RWPE2 (cell line): ENCODE measurements around the gene DEFB108B.
"Not testable (repeated sequence)": the region's sequence is repeated elsewhere in the genome, so short reads cannot be mapped to it uniquely, and the experiment has no call there.

ENCODE experiments used
- ATAC-seq: fragments of 200-7000 bp; cut with Tn5 transposase; 3 replicates; pipeline ENCODE4 v1.9.1; 2021; ENCODE audit warnings: low read depth
- DNase-seq: peaks from one replicate; pipeline ENCODE4 v3.0.0-alpha.2; 2020; ENCODE audit warnings: low spot score
- H3K27ac ChIP-seq: fragments of 450-650 bp; 2 replicates; pipeline ENCODE4 v1.5.1; 2017; ENCODE audit warnings: mild to moderate bottlenecking; ENCODE audit not compliant: poor library complexity, severe bottlenecking
- H3K27me3 ChIP-seq: fragments of 250-450 bp; sonication (Bioruptor Pico); 2 replicates; pipeline ENCODE4 v1.5.1; 2021; ENCODE audit warnings: mild to moderate bottlenecking, moderate library complexity; ENCODE audit not compliant: insufficient read depth, poor library complexity, severe bottlenecking
- H3K36me3 ChIP-seq: fragments of 250-450 bp; sonication (Bioruptor Pico); 2 replicates; pipeline ENCODE4 v1.5.1; 2020; ENCODE audit warnings: low read depth, mild to moderate bottlenecking, moderate library complexity
- H3K4me1 ChIP-seq: fragments of 250-450 bp; sonication (Bioruptor Pico); 2 replicates; pipeline ENCODE4 v1.5.1; 2021; ENCODE audit warnings: mild to moderate bottlenecking, moderate library complexity; ENCODE audit not compliant: insufficient read depth, poor library complexity, severe bottlenecking
- H3K4me3 ChIP-seq: fragments of 250-450 bp; sonication (Bioruptor Pico); 2 replicates; pipeline ENCODE4 v1.5.1; 2021; ENCODE audit warnings: mild to moderate bottlenecking, moderate library complexity; ENCODE audit not compliant: severe bottlenecking
- H3K9me3 ChIP-seq: fragments of 250-450 bp; sonication (Bioruptor Pico); 2 replicates; pipeline ENCODE4 v1.5.1; 2021; ENCODE audit warnings: mild to moderate bottlenecking, moderate library complexity; ENCODE audit not compliant: severe bottlenecking
- CTCF ChIP-seq: fragments of 450-650 bp; IDR thresholded peaks from one replicate; pipeline ENCODE4 v1.5.1; 2017; ENCODE audit warnings: mild to moderate bottlenecking, moderate library complexity; ENCODE audit not compliant: poor library complexity, severe bottlenecking

Gene DEFB108B

DNA sequence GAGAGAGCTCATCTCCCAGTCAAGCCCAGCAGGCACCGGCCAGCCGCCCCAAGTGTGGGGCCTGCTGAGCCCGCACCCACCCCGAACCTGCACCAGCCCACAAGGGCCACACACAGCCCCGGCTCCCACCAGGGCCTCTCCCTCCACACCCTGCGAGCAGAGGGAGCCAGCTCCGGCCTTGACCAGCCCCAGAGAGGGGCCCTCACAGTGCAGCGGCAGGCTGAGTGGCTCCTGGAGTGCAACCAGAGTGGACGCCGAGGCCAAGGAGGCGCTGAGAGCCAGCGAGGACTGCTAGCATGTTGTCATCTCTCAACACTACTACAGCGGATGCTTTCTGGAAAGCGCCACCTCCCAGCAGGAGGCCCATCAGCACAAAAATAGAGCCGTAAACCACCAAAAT lies 10.9 kb downstream of the DEFB108B start:
- DNase-seq, result no peak
- ATAC-seq, result no peak
- H3K4me3 ChIP-seq, result no peak overlapping the region
- H3K9me3 ChIP-seq, result no peaks in the 10 kb centered on the region
- no peaks in the 10 kb centered on the region for H3K4me1 ChIP-seq
- no peaks in the 10 kb centered on the region for H3K36me3 ChIP-seq
- H3K27ac ChIP-seq, result no peak overlapping the region
- TF ChIP-seq CTCF, result no peak
- H3K27me3 ChIP-seq, result no peaks in the 10 kb centered on the region

GRCh38 chr11:71853895-71854294 lies 20.9 kb downstream of the DEFB108B start:
- not testable (repeated sequence) for H3K9me3 ChIP-seq, ATAC-seq, H3K36me3 ChIP-seq, H3K27me3 ChIP-seq, H3K4me1 ChIP-seq, DNase-seq, H3K27ac ChIP-seq, H3K4me3 ChIP-seq

GRCh38 chr11:71855880-71856279 lies 22.9 kb downstream of the DEFB108B start:
- not testable (repeated sequence) for H3K36me3 ChIP-seq, DNase-seq, ATAC-seq, H3K4me1 ChIP-seq, H3K9me3 ChIP-seq, H3K27me3 ChIP-seq, H3K27ac ChIP-seq, H3K4me3 ChIP-seq

DNA sequence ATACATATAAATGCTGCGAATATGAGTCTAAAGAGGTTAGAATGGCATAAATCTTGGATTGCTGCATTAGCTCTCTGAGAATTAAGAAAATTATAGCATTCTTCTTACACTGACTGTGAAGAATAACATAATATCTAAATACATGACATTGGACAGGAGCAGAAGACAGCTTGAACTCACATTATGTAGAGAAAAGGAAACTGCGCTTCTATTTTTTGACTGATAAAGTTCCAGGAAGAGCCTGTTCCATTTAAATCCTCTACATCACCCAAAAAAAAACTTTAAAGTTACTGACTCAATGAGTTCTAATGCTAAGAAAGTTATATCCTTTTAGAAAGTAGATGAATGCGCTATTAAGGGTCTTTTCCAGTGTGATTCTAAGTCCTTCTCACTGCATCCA lies 27.8 kb downstream of the DEFB108B start:
- H3K27me3 ChIP-seq, H3K9me3 ChIP-seq, H3K4me1 ChIP-seq, H3K36me3 ChIP-seq, H3K4me3 ChIP-seq, ATAC-seq, H3K27ac ChIP-seq, DNase-seq: not testable (repeated sequence)

DNA sequence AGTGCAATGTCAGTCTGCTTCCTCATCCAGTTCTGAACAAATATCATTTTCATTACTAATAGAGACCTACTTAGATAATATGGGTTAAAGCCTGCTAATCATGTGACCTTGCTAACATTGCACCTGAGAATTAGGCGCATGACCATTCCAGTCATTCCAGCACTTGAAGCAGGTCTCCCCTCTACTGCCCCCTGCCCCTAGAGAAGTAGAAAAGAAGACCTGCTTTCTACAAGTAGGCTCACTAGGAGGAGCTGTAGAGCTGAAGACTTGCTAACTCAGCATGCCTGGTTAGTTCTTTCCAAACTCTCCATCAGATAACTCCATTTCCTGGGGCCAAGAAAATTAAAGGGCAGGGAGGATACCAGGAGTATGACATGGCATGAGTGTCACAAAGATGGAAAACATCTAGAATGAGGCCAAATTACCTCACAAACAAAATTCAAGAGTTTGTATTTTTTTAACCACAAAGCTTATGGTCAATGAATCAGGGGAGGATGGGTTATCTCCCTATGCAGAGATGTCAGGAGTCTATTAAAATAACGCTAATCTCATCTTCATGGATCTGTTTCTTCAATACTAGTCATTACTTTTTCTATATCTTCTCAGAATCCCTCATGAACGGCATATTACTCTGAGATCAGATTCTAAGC lies 31.1 kb downstream of the DEFB108B start:
- peak; percentile 76 for TF ChIP-seq CTCF
- not testable (repeated sequence) for DNase-seq, H3K4me1 ChIP-seq, H3K4me3 ChIP-seq, H3K36me3 ChIP-seq, H3K9me3 ChIP-seq, H3K27ac ChIP-seq, H3K27me3 ChIP-seq
- ATAC-seq, result peak; percentile 90

DNA sequence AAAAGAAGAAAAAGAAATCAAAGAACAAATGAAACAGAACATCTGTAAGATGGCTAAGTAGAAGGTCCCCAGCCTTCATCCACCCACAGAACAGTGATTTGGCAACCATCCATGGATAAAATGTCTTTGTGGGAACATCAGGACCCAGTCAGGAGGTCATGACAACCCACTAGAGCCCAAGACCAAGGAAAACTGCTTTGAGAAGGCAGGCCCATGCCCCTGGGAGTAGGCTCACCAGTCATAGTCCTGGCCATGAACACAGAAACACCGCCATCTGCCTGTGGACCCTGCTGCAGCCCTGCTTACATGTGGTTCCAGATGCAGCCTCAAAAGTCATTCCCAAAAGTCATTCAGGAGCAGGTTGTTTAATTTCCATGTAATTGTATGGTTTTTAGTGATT lies 34.2 kb downstream of the DEFB108B start:
- DNase-seq, H3K9me3 ChIP-seq, H3K27me3 ChIP-seq, H3K27ac ChIP-seq, H3K36me3 ChIP-seq, H3K4me1 ChIP-seq, ATAC-seq, H3K4me3 ChIP-seq: not testable (repeated sequence)

DNA sequence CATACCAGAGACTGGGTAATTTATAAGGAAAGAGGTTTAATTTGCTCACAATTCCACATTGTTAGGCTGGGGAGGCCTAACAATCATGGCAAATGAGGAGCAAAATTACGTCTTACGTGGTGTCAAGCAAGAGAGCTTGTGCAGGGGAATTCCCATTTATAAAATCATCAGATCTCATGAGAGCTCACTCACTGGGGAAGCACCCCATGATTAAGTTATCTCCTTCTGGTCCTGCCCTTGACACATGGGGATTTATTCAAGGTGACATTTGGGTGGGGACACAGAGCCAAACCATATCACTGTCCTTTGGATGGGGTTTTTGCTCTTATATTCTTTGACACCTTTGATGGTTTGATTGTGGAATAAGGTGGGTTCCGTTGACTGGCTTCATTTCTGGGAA lies 36.9 kb downstream of the DEFB108B start:
- H3K9me3 ChIP-seq, H3K36me3 ChIP-seq, ATAC-seq, H3K27me3 ChIP-seq, H3K4me1 ChIP-seq, H3K4me3 ChIP-seq, H3K27ac ChIP-seq, DNase-seq: not testable (repeated sequence)

DNA sequence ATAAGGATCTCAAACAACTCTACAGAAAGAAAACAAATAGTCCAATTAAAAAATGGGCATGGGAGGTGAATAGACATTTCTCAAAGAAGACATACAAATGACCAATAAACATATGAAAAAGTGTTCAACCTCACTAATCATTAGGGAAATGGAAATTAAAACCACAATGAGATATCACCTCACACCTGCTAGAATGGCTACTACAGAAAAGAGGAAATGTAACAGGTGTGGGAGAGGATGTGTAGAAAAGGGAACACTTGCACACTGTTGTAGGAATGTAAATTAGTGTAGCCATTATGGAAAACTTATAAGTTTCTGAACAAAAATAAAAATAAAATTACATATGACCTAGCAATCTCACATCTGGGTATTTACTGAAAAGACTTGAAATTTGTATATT lies 37.7 kb downstream of the DEFB108B start:
- H3K27ac ChIP-seq, H3K9me3 ChIP-seq, H3K4me3 ChIP-seq, H3K27me3 ChIP-seq, H3K36me3 ChIP-seq, H3K4me1 ChIP-seq, DNase-seq, ATAC-seq: not testable (repeated sequence)

GRCh38 chr11:71876262-71876661 lies 43.3 kb downstream of the DEFB108B start:
- not testable (repeated sequence) for H3K4me3 ChIP-seq, DNase-seq, H3K9me3 ChIP-seq, H3K36me3 ChIP-seq, ATAC-seq, H3K4me1 ChIP-seq, H3K27ac ChIP-seq, H3K27me3 ChIP-seq

- not testable (repeated sequence) for DNase-seq, ATAC-seq, H3K27ac ChIP-seq, H3K36me3 ChIP-seq, H3K4me3 ChIP-seq, H3K27me3 ChIP-seq, H3K4me1 ChIP-seq, H3K9me3 ChIP-seq
Measured at GRCh38 chr11:71878059-71878458, 45.1 kb downstream of the DEFB108B start, which contains the start of gene DEFB131B. Gene DEFB131B, plus strand, starts transcription at chr11:71878453. Its CDS starts 0 bp downstream, at chr11:71878453.
